Measurements from ENCODE around the gene SPRED2. TPM values are rescaled to one million over a fixed set of nuclear protein-coding genes. Genes with fewer than 3 reads are reported as not detected.

SPRED2 gene
- total RNA-seq, result 1 to 10 TPM; 7.2 to 10.0 TPM

GRCh38 chr2:65432227-65433190 is at the start of gene SPRED2:
SPRED2 (minus strand) TSS chr2:65432599; CDS start chr2:65431987, 612 bp downstream.

Other genes with a start within 250 kb of the SPRED2 start
- 10 to 100 TPM; 55.7 to 84.6 TPM for gene ACTR2, start 204.8 kb downstream of the SPRED2 start, total RNA-seq